PC-3 (cell line): ENCODE results near the gene MAPK12.

Source experiments
- EZH2phosphoT487 ChIP-seq: fragments of 300-600 bp; sonication (generic); IDR thresholded peaks from 2 replicates; pipeline ENCODE4 v1.6.1; 2018; ENCODE audit warnings: mild to moderate bottlenecking, antibody characterized with exemption, low read length, borderline replicate concordance
- TF ChIP-seq, protein P1 (sequence below): fragments of 300-600 bp; sonication (generic); conservative IDR thresholded peaks from 2 replicates; pipeline ENCODE4 v1.5.1; 2017; ENCODE audit warnings: antibody characterized with exemption, low read depth, mild to moderate bottlenecking, low read length

DNA sequence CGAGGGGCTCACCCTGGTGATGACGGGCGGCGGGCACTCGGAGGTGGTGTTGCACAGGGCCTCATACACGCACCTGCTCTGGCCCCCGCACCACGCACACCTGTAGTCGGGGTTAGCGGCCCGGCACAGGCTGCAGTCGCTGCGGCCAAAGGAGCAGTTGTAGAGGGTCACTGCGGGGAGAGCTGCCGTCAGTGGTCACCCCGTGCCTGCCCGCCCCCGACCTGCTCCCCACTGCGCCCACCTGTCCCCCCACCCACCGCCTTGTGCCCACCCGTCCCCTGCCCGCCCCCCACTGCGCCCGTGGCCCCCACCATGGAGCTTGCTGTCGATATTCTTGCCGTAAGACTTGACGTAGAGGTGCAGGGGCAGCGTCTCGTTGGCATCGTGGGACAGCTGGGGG is 22.3 kb upstream of the MAPK12 start:
- TF ChIP-seq, protein P1, sequence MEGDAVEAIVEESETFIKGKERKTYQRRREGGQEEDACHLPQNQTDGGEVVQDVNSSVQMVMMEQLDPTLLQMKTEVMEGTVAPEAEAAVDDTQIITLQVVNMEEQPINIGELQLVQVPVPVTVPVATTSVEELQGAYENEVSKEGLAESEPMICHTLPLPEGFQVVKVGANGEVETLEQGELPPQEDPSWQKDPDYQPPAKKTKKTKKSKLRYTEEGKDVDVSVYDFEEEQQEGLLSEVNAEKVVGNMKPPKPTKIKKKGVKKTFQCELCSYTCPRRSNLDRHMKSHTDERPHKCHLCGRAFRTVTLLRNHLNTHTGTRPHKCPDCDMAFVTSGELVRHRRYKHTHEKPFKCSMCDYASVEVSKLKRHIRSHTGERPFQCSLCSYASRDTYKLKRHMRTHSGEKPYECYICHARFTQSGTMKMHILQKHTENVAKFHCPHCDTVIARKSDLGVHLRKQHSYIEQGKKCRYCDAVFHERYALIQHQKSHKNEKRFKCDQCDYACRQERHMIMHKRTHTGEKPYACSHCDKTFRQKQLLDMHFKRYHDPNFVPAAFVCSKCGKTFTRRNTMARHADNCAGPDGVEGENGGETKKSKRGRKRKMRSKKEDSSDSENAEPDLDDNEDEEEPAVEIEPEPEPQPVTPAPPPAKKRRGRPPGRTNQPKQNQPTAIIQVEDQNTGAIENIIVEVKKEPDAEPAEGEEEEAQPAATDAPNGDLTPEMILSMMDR: no peak
- TF ChIP-seq EZH2phosphoT487: no peak
